Suprapubic skin (tissue), 4 donors: ENCODE data around the gene PGBD5.

Source experiments
- EP300 ChIP-seq: sonication (generic); formaldehyde crosslinking; IDR thresholded peaks from one replicate; pipeline ENCODE4 v1.6.1; 2017; ENCODE audit warnings: antibody characterized with exemption
- POLR2A ChIP-seq, 2 donors: fragments of 450-650 bp; IDR thresholded peaks; one replicate each; pipeline ENCODE4 v1.6.1; 2017; ENCODE audit warnings: antibody characterized with exemption in 2 of 2, mild to moderate bottlenecking in 2 of 2, moderate library complexity in 2 of 2
- POLR2AphosphoS5 ChIP-seq, 3 donors: sonication (generic); formaldehyde crosslinking; IDR thresholded peaks; one replicate each; pipeline ENCODE4 v1.6.1; 2017; ENCODE audit warnings: antibody characterized with exemption in 3 of 3
- TF ChIP-seq, protein P1 (sequence below), 2 donors: fragments of 200-600 bp in 1 of 2; fragments of 450-650 bp in 1 of 2; sonication (generic) in 1 of 2; IDR thresholded peaks; one replicate each; pipeline ENCODE4 v1.5.1; 2016 to 2019; ENCODE audit warnings: antibody characterized with exemption in 2 of 2, mild to moderate bottlenecking in 1 of 2, moderate library complexity in 1 of 2

DNA sequence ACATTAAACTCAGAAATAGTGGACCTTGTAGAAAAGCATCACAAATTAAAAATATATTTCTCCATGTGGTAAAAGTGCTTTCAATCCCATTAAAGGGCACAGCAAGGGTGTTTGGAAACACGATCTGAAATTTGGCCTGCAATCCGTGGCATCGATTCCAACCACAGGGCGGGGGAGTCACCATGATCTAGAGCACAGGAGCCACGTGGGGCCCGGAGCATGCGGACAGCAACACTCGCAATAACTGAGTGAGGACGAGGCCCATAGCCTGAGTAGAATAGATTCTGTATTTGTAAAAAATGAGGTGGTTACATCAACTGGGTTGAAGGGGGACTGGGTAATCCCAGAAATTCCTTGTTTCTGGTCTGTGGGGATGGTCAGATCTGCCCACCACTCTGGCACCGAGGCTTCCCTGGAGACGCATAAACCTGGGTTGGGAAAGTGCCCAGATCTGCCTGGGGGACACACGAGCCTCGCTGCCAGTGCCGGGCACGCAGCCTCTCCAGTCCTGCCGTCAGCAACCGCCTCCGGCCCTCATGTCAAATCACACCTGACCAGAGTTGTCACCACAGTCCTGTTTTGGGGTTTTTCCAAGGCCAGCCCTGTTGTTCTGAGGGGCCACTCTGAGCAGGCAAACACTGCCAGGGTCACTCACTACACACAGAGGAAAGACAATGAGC lies 104.3 kb downstream of the PGBD5 start:
- TF ChIP-seq, protein P1, sequence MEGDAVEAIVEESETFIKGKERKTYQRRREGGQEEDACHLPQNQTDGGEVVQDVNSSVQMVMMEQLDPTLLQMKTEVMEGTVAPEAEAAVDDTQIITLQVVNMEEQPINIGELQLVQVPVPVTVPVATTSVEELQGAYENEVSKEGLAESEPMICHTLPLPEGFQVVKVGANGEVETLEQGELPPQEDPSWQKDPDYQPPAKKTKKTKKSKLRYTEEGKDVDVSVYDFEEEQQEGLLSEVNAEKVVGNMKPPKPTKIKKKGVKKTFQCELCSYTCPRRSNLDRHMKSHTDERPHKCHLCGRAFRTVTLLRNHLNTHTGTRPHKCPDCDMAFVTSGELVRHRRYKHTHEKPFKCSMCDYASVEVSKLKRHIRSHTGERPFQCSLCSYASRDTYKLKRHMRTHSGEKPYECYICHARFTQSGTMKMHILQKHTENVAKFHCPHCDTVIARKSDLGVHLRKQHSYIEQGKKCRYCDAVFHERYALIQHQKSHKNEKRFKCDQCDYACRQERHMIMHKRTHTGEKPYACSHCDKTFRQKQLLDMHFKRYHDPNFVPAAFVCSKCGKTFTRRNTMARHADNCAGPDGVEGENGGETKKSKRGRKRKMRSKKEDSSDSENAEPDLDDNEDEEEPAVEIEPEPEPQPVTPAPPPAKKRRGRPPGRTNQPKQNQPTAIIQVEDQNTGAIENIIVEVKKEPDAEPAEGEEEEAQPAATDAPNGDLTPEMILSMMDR (IDR thresholded peaks at IDR 0.05), result no peak
- TF ChIP-seq POLR2A (IDR thresholded peaks at IDR 0.05), result no peak
- no peak for TF ChIP-seq EP300
- no peak for TF ChIP-seq POLR2AphosphoS5 (IDR thresholded peaks at IDR 0.05)
